Transverse colon (tissue), 4 donors: ENCODE data around the gene TAMALIN. TPM values are rescaled to one million over a fixed set of nuclear protein-coding genes. Genes with fewer than 3 reads are reported as not detected.

Source experiments
- DNase-seq: peaks from one replicate; pipeline ENCODE4 v3.0.0-alpha.2; 2019
- H3K27ac ChIP-seq, 4 donors: fragments of 200-600 bp; sonication (generic); 2 replicates each; pipeline ENCODE4 v1.5.1; 2016 to 2018; ENCODE audit warnings: inconsistent platforms in 4 of 4
- H3K27me3 ChIP-seq: fragments of 200-600 bp; sonication (generic); 2 replicates; pipeline ENCODE4 v1.5.1; 2017; ENCODE audit warnings: inconsistent platforms
- H3K36me3 ChIP-seq, 4 donors: fragments of 200-600 bp; sonication (generic); 2 replicates each; pipeline ENCODE4 v1.5.1; 2017 to 2019; ENCODE audit warnings: inconsistent platforms in 4 of 4
- H3K4me1 ChIP-seq, 4 donors: fragments of 200-600 bp; sonication (generic); 2 replicates each; pipeline ENCODE4 v1.5.1; 2017 to 2020; ENCODE audit warnings: inconsistent platforms in 4 of 4
- H3K4me3 ChIP-seq, 4 donors: fragments of 200-600 bp; sonication (generic); 1 replicate in 1 of 4; 2 replicates in 3 of 4; pipeline versions ENCODE4 v1.5.1 to v1.6.1; 2017 to 2019; ENCODE audit warnings: inconsistent platforms in 4 of 4
- H3K9me3 ChIP-seq, 2 donors: fragments of 200-600 bp; sonication (generic); 2 replicates each; pipeline ENCODE4 v1.5.1; 2017 to 2019; ENCODE audit warnings: inconsistent platforms in 2 of 2
- EP300 ChIP-seq: sonication (generic); formaldehyde crosslinking; IDR thresholded peaks from one replicate; pipeline ENCODE4 v1.6.1; 2017; ENCODE audit warnings: antibody characterized with exemption, low read depth
- POLR2A ChIP-seq: fragments of 450-650 bp; IDR thresholded peaks from one replicate; pipeline ENCODE4 v1.6.1; 2016; ENCODE audit warnings: antibody characterized with exemption, mild to moderate bottlenecking, moderate library complexity
- POLR2AphosphoS5 ChIP-seq, 3 donors: sonication (generic); formaldehyde crosslinking; IDR thresholded peaks; one replicate each; pipeline ENCODE4 v1.6.1; 2016; ENCODE audit warnings: antibody characterized with exemption in 3 of 3
- WGBS, 2 donors: methylation state at CpG; one replicate each; pipeline ENCODE4 v1.1.5; 2018; ENCODE audit warnings: low coverage in 1 of 2; 5-methylcytosine and 5-hydroxymethylcytosine counted together
- in situ Hi-C, 4 donors: fragments of 200-750 bp; cut with MboI; loops; one replicate each; pipeline versions ENCODE4 v1.15.0 to v1.15.1; 2017; ENCODE audit warnings: low sequenced_read_pairs in 3 of 4, low pct_ligation_motif_present in 1 of 4, low pct_unique_long_range_greater_than_20kb in 1 of 4
- intact Hi-C: fragments of 100-400 bp; cut with DNase I; formaldehyde crosslinking; loops from one replicate; pipeline ENCODE4 v1.15.1; 2023; ENCODE audit warnings: low total_unique reads
- total RNA-seq, 4 donors: library from RNA; depleted of rRNA; stranded (reverse); fragments of >200 nt; gene quantifications; one replicate each; pipeline ENCODE4 v1.1.0, GENCODE V29; 2016
- TF ChIP-seq, protein P1 (sequence below), 5 experiments: fragments of 200-600 bp in 3 of 5; fragments of 450-650 bp in 2 of 5; sonication (generic) in 3 of 5; IDR thresholded peaks; 1 replicate in 2 of 5; 2 replicates in 3 of 5; pipeline ENCODE4 v1.5.1; 2016 to 2017; ENCODE audit warnings: antibody characterized with exemption in 5 of 5, inconsistent platforms in 3 of 5, mild to moderate bottlenecking in 2 of 5, moderate library complexity in 1 of 5

TAMALIN gene
- total RNA-seq, 4 donors from 2014 or later = 5.9 to 20.6 (median 9.7) TPM

GRCh38 chr12:52007158-52007921 is 594 bp downstream of the TAMALIN start:
- H3K9me3 ChIP-seq = no peaks in the 10 kb centered on the region
- peak; percentile 50 for DNase-seq
- H3K4me3 ChIP-seq = peak overlapping the region; percentile 30 to 82 (median 64)
- H3K4me1 ChIP-seq = peaks cover 0 to 36% (median 19%) of the 10 kb centered on the region in 4 donors
- 14% methylated on average over 47 of the region's 72 CpGs; no CpG with 5 or more reads in 1 of the 2 donors for WGBS, 2 donors
- TF ChIP-seq, protein P1, sequence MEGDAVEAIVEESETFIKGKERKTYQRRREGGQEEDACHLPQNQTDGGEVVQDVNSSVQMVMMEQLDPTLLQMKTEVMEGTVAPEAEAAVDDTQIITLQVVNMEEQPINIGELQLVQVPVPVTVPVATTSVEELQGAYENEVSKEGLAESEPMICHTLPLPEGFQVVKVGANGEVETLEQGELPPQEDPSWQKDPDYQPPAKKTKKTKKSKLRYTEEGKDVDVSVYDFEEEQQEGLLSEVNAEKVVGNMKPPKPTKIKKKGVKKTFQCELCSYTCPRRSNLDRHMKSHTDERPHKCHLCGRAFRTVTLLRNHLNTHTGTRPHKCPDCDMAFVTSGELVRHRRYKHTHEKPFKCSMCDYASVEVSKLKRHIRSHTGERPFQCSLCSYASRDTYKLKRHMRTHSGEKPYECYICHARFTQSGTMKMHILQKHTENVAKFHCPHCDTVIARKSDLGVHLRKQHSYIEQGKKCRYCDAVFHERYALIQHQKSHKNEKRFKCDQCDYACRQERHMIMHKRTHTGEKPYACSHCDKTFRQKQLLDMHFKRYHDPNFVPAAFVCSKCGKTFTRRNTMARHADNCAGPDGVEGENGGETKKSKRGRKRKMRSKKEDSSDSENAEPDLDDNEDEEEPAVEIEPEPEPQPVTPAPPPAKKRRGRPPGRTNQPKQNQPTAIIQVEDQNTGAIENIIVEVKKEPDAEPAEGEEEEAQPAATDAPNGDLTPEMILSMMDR (IDR thresholded peaks at IDR 0.05) = no peak
- TF ChIP-seq POLR2AphosphoS5 (IDR thresholded peaks at IDR 0.05) = peak in 2 of 3 donors; percentile 4 to 31
- peak; percentile 7 for TF ChIP-seq POLR2A
- TF ChIP-seq EP300 = no peak
- H3K27ac ChIP-seq = peak overlapping the region; percentile 78 to 91 (median 82)
- intact Hi-C loops = no loop called here
- peaks cover 30% of the 10 kb centered on the region for H3K27me3 ChIP-seq
- in situ Hi-C loops = no loop called here
- no peaks in the 10 kb centered on the region for H3K36me3 ChIP-seq

GRCh38 chr12:52007982-52008510 is 1.3 kb downstream of the TAMALIN start:
- Histone ChIP-seq H3K4me1 (peaks cover 0 to 36% (median 19%) of the 10 kb centered on the region in 4 donors), H3K27me3 (peaks cover 30% of the 10 kb centered on the region), H3K27ac (peak overlapping the region; percentile 78 to 91 (median 82)), H3K36me3 (no peaks in the 10 kb centered on the region), H3K4me3 (peak overlapping the region; percentile 30 to 82 (median 64)), H3K9me3 (no peaks in the 10 kb centered on the region)
- DNase-seq = no peak
- 46 to 73% methylated on average over 3 to 5 of the region's 5 CpGs for WGBS, 2 donors
- in situ Hi-C loops (no loop called here), intact Hi-C loops (no loop called here)
- TF ChIP-seq EP300 (no peak), POLR2A (no peak), POLR2AphosphoS5 (IDR thresholded peaks at IDR 0.05) (no peak)
- TF ChIP-seq, protein P1 (IDR thresholded peaks at IDR 0.05) = no peak

GRCh38 chr12:52009081-52009751 is 2.5 kb downstream of the TAMALIN start:
- Histone ChIP-seq H3K27me3 (peaks cover 34% of the 10 kb centered on the region), H3K4me1 (peaks cover 0 to 33% (median 19%) of the 10 kb centered on the region in 4 donors), H3K36me3 (no peaks in the 10 kb centered on the region), H3K27ac (peak overlapping the region; percentile 78 to 91 (median 82)), H3K4me3 (peak overlapping the region in 1 of 4 donors; percentile 1), H3K9me3 (no peaks in the 10 kb centered on the region)
- TF ChIP-seq POLR2AphosphoS5 (IDR thresholded peaks at IDR 0.05) = no peak
- TF ChIP-seq POLR2A = no peak
- no peak for TF ChIP-seq EP300
- TF ChIP-seq, protein P1 (IDR thresholded peaks at IDR 0.05) = no peak
- intact Hi-C loops (no loop called here), in situ Hi-C loops (no loop called here)
- WGBS, 2 donors = 81% methylated on average over 10 of the region's 10 CpGs; no CpG with 5 or more reads in 1 of the 2 donors
- DNase-seq = no peak

DNA sequence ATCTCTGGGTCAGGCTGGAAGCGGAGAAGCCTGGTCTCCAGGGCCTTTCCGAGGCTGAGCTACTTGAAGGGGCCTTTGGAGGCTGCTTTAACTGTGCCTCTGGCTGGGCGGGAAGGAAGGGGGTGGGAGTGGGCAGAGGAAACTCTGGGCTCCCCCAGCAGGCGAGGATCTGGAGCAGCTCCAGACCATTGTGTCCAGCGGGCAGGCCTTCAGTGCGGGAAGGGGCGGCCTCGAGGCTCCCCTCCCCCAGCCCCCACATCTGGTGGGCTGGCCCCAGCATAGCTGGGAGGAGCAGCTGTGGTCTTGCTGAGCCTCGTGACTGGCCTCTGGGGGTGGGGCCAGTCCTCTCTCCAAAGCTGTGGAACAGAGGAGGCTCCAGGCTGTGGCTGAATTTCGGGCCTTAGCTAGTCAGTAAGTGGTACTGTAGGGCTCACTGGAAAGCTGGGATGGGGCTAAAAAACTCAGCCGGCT is 3.4 kb downstream of the TAMALIN start:
- in situ Hi-C loops (no loop called here), intact Hi-C loops (no loop called here)
- peaks cover 0 to 31% (median 19%) of the 10 kb centered on the region in 4 donors for H3K4me1 ChIP-seq
- 55% methylated on average over 9 of the region's 11 CpGs; no CpG with 5 or more reads in 1 of the 2 donors for WGBS, 2 donors
- H3K36me3 ChIP-seq = no peaks in the 10 kb centered on the region
- H3K27ac ChIP-seq = peak overlapping the region; percentile 78 to 91 (median 82)
- H3K9me3 ChIP-seq = no peaks in the 10 kb centered on the region
- H3K4me3 ChIP-seq = peak overlapping the region in 1 of 4 donors; percentile 9
- peaks cover 38% of the 10 kb centered on the region for H3K27me3 ChIP-seq
- TF ChIP-seq POLR2AphosphoS5 (IDR thresholded peaks at IDR 0.05) = peak in 2 of 3 donors; percentile 42 to 70
- peak; percentile 8 for TF ChIP-seq POLR2A
- no peak for TF ChIP-seq EP300
- TF ChIP-seq, protein P1 (IDR thresholded peaks at IDR 0.05) = no peak
- DNase-seq = peak; percentile 52
